Neural cell (in vitro differentiated cells): Measurements from ENCODE around the gene TFF2. TPM values are rescaled to one million over a fixed set of nuclear protein-coding genes. Genes with fewer than 3 reads are reported as not detected.

Experiments used
- H2AFZ ChIP-seq: fragments of 200-600, 300-800 bp; sonication (generic), shearing (Covaris generic); 2 replicates; pipeline ENCODE4 v1.6.0; 2014; ENCODE audit warnings: low read depth, mild to moderate bottlenecking, antibody characterized with exemption, low read length, moderate library complexity
- H3F3A ChIP-seq: fragments of 200-600 bp; shearing (Covaris generic); 2 replicates; pipeline ENCODE4 v1.6.1; 2016; ENCODE audit warnings: mild to moderate bottlenecking, moderate library complexity, mixed read lengths, antibody characterized with exemption, low read length; ENCODE audit not compliant: insufficient read depth, poor library complexity, severe bottlenecking
- H3K27ac ChIP-seq: fragments of 200-600, 300-800 bp; sonication (generic), shearing (Covaris generic); 2 replicates; pipeline ENCODE4 v1.5.1; 2014; ENCODE audit warnings: mild to moderate bottlenecking, low read length, moderate library complexity
- H3K27me3 ChIP-seq: fragments of 300-800, 200-600 bp; sonication (generic), shearing (Covaris generic); 2 replicates; pipeline ENCODE4 v1.6.0; 2014; ENCODE audit warnings: mild to moderate bottlenecking, low read depth, low read length, moderate library complexity; ENCODE audit not compliant: insufficient read depth
- H3K36me3 ChIP-seq: fragments of 300-800, 200-600 bp; sonication (generic), shearing (Covaris generic); 2 replicates; pipeline ENCODE4 v1.5.1; 2014; ENCODE audit warnings: mild to moderate bottlenecking, antibody characterized with exemption, low read length, moderate library complexity; ENCODE audit not compliant: insufficient read depth
- H3K4me2 ChIP-seq: fragments of 300-800, 200-600 bp; sonication (generic), shearing (Covaris generic); 2 replicates; pipeline ENCODE4 v1.6.0; 2014; ENCODE audit warnings: mild to moderate bottlenecking, low read length
- H3K4me3 ChIP-seq: fragments of 300-800, 200-600 bp; sonication (generic), shearing (Covaris generic); 2 replicates; pipeline ENCODE4 v1.5.1; 2014; ENCODE audit warnings: mild to moderate bottlenecking, low read length, moderate library complexity
- H3K79me2 ChIP-seq: fragments of 200-600 bp; shearing (Covaris generic); replicated peaks from 2 replicates; pipeline ENCODE4 v1.6.0; 2014; ENCODE audit warnings: mild to moderate bottlenecking, low read length, moderate library complexity; ENCODE audit not compliant: insufficient read depth
- H3K9ac ChIP-seq: fragments of 300-800, 200-600 bp; sonication (generic), shearing (Covaris generic); 2 replicates; pipeline ENCODE4 v1.6.1; 2016; ENCODE audit warnings: mild to moderate bottlenecking, low read length, mixed read lengths
- H3K9me2 ChIP-seq: fragments of 200-600 bp; shearing (Covaris generic); 2 replicates; pipeline ENCODE4 v1.6.1; 2016; ENCODE audit warnings: mild to moderate bottlenecking, low read length, mixed read lengths; ENCODE audit not compliant: insufficient read depth
- H3K9me3 ChIP-seq: fragments of 200-600, 300-800 bp; sonication (generic), shearing (Covaris generic); 2 replicates; pipeline ENCODE4 v1.6.1; 2016; ENCODE audit warnings: mild to moderate bottlenecking, mixed run types, low read length, moderate library complexity, mixed read lengths
- H4K20me1 ChIP-seq: fragments of 200-600 bp; shearing (Covaris generic); 2 replicates; pipeline ENCODE4 v1.6.1; 2016; ENCODE audit warnings: mild to moderate bottlenecking, mixed run types; ENCODE audit not compliant: insufficient read depth
- EP300 ChIP-seq: fragments of 450-650 bp; conservative IDR thresholded peaks from 2 replicates; pipeline ENCODE4 v1.6.1; 2014; ENCODE audit warnings: antibody characterized with exemption, mild to moderate bottlenecking, moderate library complexity; ENCODE audit not compliant: poor library complexity, severe bottlenecking
- EZH2 ChIP-seq: fragments of 200-600, 300-800 bp; shearing (Covaris generic), sonication (generic); IDR thresholded peaks from 2 replicates; pipeline ENCODE4 v1.6.1; 2014; ENCODE audit warnings: antibody characterized with exemption, low read length, borderline replicate concordance, mild to moderate bottlenecking; ENCODE audit not compliant: insufficient read depth, poor library complexity, severe bottlenecking
- MXI1 ChIP-seq: fragments of 450-650 bp; conservative IDR thresholded peaks from 2 replicates; pipeline ENCODE4 v1.6.1; 2014; ENCODE audit warnings: antibody characterized with exemption, mild to moderate bottlenecking; ENCODE audit not compliant: poor library complexity, severe bottlenecking
- POLR2AphosphoS5 ChIP-seq: IDR thresholded peaks from 2 replicates; pipeline ENCODE4 v1.6.1; 2012
- RAD21 ChIP-seq: fragments of 450-650 bp; conservative IDR thresholded peaks from 2 replicates; pipeline ENCODE4 v1.6.1; 2014; ENCODE audit warnings: antibody characterized with exemption, mild to moderate bottlenecking, moderate library complexity
- SMC3 ChIP-seq: fragments of 450-650 bp; conservative IDR thresholded peaks from 2 replicates; pipeline ENCODE4 v1.6.1; 2014; ENCODE audit warnings: antibody characterized with exemption, mild to moderate bottlenecking, moderate library complexity; ENCODE audit not compliant: poor library complexity
- TAF1 ChIP-seq: IDR thresholded peaks from 2 replicates; pipeline ENCODE4 v1.6.1; 2012; ENCODE audit warnings: low read depth
- polyA plus RNA-seq: library from polyadenylated mRNA; depleted of rRNA; stranded (reverse); fragments of >200 nt; gene quantifications from 2 replicates; pipeline ENCODE4 v1.2.3, GENCODE V29; 2014
- TF ChIP-seq, protein P1 (sequence below): IDR thresholded peaks from 2 replicates; pipeline ENCODE4 v1.6.1; 2012; ENCODE audit warnings: borderline replicate concordance
- TF ChIP-seq, protein P2 (sequence below): fragments of 450-650 bp; IDR thresholded peaks from 2 replicates; pipeline ENCODE4 v1.5.1; 2014; ENCODE audit warnings: antibody characterized with exemption, mild to moderate bottlenecking, moderate library complexity; ENCODE audit not compliant: poor library complexity, severe bottlenecking

TFF2 gene
- polyA plus RNA-seq, 1 donor from 2014 or later, result not detected

DNA sequence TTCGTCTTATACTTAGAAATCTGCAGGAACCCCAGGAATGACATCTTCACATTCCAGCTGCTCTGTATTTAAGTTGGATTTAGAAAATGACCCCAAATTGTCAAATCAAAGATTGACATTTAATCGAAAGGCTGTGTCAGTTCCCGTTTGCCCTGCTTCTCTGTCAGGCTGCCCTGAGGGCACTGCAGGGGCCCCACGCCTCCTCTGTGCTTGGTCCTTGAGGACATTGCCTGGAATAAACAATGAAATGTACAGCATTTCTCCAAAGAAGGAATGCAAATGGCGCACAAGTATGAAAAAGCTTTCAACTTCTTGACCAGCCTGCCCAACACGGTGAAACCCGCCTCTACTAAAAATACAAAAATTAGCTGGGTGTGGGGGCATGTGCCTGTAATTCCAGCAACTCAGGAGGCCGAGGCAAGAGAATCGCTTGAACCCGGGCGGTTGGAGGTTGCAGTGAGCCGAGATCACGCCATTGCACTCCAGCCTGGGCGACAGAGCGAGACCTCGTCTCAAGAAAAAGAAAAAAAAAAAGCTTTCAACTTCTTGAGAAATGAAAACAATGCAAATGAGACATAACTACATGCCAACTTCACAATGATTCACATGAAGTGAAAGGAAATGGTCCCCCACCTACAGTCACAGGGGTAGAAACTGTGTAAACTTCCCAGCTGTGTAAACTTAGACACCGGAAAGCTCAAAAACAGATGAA is 42.1 kb upstream of the TFF2 start:
- H3K9ac ChIP-seq, result no peak overlapping the region
- H3K27me3 ChIP-seq, result no peaks in the 10 kb centered on the region
- no peaks in the 10 kb centered on the region for H3K36me3 ChIP-seq
- H3K79me2 ChIP-seq, result no peaks in the 10 kb centered on the region
- H3K4me3 ChIP-seq, result no peak overlapping the region
- no peaks in the 10 kb centered on the region for H3K9me2 ChIP-seq
- H2AFZ ChIP-seq, result no peak overlapping the region
- no peaks in the 10 kb centered on the region for H3F3A ChIP-seq
- H3K27ac ChIP-seq, result no peak overlapping the region
- no peak overlapping the region for H3K4me2 ChIP-seq
- TF ChIP-seq SMC3, result no peak
- no peak for TF ChIP-seq POLR2AphosphoS5
- no peak for TF ChIP-seq EZH2
- TF ChIP-seq, protein P1, sequence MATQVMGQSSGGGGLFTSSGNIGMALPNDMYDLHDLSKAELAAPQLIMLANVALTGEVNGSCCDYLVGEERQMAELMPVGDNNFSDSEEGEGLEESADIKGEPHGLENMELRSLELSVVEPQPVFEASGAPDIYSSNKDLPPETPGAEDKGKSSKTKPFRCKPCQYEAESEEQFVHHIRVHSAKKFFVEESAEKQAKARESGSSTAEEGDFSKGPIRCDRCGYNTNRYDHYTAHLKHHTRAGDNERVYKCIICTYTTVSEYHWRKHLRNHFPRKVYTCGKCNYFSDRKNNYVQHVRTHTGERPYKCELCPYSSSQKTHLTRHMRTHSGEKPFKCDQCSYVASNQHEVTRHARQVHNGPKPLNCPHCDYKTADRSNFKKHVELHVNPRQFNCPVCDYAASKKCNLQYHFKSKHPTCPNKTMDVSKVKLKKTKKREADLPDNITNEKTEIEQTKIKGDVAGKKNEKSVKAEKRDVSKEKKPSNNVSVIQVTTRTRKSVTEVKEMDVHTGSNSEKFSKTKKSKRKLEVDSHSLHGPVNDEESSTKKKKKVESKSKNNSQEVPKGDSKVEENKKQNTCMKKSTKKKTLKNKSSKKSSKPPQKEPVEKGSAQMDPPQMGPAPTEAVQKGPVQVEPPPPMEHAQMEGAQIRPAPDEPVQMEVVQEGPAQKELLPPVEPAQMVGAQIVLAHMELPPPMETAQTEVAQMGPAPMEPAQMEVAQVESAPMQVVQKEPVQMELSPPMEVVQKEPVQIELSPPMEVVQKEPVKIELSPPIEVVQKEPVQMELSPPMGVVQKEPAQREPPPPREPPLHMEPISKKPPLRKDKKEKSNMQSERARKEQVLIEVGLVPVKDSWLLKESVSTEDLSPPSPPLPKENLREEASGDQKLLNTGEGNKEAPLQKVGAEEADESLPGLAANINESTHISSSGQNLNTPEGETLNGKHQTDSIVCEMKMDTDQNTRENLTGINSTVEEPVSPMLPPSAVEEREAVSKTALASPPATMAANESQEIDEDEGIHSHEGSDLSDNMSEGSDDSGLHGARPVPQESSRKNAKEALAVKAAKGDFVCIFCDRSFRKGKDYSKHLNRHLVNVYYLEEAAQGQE, result no peak
- TF ChIP-seq, protein P2, sequence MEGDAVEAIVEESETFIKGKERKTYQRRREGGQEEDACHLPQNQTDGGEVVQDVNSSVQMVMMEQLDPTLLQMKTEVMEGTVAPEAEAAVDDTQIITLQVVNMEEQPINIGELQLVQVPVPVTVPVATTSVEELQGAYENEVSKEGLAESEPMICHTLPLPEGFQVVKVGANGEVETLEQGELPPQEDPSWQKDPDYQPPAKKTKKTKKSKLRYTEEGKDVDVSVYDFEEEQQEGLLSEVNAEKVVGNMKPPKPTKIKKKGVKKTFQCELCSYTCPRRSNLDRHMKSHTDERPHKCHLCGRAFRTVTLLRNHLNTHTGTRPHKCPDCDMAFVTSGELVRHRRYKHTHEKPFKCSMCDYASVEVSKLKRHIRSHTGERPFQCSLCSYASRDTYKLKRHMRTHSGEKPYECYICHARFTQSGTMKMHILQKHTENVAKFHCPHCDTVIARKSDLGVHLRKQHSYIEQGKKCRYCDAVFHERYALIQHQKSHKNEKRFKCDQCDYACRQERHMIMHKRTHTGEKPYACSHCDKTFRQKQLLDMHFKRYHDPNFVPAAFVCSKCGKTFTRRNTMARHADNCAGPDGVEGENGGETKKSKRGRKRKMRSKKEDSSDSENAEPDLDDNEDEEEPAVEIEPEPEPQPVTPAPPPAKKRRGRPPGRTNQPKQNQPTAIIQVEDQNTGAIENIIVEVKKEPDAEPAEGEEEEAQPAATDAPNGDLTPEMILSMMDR, result no peak
- TF ChIP-seq EP300, result no peak
- no peak for TF ChIP-seq TAF1
- no peak for TF ChIP-seq MXI1
- TF ChIP-seq RAD21, result no peak
- no peaks in the 10 kb centered on the region for H3K9me3 ChIP-seq
- no peaks in the 10 kb centered on the region for H4K20me1 ChIP-seq

DNA sequence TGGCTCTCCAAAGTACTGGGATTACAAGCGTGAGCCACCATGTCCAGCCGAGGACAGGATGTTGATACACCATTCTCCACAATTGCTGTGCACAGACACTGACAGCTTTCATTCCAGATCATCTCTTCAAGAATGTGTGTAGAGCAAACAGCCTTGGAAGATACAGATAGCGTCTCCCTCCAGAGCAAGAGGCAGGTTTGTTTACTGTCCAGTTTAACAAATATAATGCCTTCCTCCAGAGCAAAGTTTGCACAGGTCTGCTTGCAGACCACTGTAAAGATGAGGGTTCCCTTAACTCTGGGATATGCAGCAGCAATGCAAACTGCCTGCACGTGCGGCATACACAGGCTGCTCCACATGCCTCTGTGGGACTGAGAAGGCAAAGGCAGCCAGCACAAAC is 40.5 kb upstream of the TFF2 start:
- Histone ChIP-seq H3K36me3 (no peaks in the 10 kb centered on the region), H3K27ac (no peak overlapping the region), H3K9ac (no peak overlapping the region), H3K9me3 (no peaks in the 10 kb centered on the region), H3K9me2 (no peaks in the 10 kb centered on the region), H4K20me1 (no peaks in the 10 kb centered on the region), H3F3A (no peaks in the 10 kb centered on the region), H3K27me3 (no peaks in the 10 kb centered on the region), H3K4me3 (no peak overlapping the region), H3K4me2 (no peak overlapping the region), H2AFZ (no peak overlapping the region), H3K79me2 (no peaks in the 10 kb centered on the region)
- no peak for TF ChIP-seq RAD21
- TF ChIP-seq EP300, result no peak
- TF ChIP-seq, protein P1, result no peak
- no peak for TF ChIP-seq MXI1
- TF ChIP-seq, protein P2, result no peak
- TF ChIP-seq POLR2AphosphoS5, result no peak
- TF ChIP-seq EZH2, result no peak
- no peak for TF ChIP-seq TAF1
- TF ChIP-seq SMC3, result no peak
